GM19468 (cell line): ENCODE data around the gene CYTH4.
"Not testable (repeated sequence)": the region's sequence is repeated elsewhere in the genome, so short reads cannot be mapped to it uniquely, and the experiment has no call there.

Experiments
- ATAC-seq: cut with Tn5 transposase; IDR thresholded peaks from one replicate; pipeline ENCODE4 v1.9.1; 2021; ENCODE audit warnings: mild to moderate bottlenecking, moderate library complexity, moderate number of reproducible peaks; ENCODE audit not compliant: unreplicated experiment; ENCODE audit errors: extremely low read depth

CYTH4 gene

GRCh38 chr22:37282385-37282677, at the start of gene CYTH4:
Gene CYTH4 (plus strand): TSS chr22:37282508. CDS start chr22:37282570, 62 bp downstream.
- no peak for ATAC-seq

DNA sequence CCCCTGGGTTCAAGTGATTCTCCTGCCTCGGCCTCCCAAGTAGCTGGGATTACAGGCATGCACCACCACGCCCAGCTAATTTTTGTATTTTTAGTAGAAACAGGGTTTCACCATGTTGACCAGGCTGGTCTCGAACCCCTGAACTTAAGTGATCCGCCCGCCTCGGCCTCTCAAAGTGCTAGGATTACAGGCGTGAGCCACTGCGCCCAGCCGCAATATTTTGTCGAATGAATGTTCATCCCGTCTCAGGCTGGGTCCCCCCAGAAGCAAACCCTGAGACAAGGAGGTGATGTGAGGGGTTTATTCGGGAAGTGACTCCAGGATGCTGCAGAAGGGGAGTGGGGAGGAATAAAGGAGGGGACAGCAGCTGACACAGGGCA, 48.9 kb upstream of the CYTH4 start:
- not testable (repeated sequence) for ATAC-seq

GRCh38 chr22:37233751-37234631, 48.3 kb upstream of the CYTH4 start:
- no peak for ATAC-seq

DNA sequence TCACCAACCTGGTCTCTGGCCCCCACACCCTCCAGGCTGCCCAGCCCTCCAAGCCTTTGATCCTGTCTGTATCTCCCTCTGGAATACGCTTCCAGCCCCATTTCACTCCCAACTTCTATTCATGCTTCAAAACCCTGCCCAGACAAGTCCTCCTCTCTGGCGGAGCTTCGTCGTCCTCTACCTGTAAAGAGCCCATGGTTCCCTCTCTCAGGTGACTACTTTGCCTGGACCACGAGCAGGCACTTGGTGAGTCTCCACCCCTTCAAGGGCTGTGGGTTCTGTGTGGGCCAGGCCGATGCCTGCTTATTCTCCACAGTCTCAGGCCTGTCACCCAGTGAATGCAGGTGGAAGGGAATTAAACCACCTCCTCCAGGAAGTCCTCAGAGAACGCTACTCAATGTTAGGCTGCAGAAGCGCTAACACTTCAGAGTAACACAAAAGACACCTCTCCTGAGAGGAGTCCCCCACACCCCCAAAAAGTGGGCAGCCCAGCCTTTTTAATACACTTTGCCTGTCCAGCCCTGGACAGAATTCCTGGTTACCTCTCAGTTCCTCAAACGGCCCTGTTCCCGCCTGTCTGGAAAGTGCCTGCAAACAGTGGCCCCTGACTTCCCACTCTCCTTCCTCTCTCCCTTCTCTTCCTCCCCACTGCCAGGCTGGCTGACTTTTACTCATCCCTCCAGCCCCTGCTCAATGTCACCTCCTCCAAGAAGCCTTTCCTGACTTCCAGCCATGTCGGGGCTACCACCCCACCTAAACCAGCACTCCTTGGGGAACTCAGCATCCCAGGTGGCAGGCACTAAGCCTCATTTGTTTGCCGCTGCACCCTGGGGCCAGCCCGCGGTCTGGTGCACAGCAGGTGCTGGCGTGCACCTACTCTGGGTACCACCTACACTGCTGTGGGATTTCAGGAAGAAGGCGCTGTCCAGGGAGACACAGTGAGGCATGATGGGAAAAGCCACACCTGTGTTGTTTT, 47.3 kb upstream of the CYTH4 start:
- ATAC-seq, result no peak

DNA sequence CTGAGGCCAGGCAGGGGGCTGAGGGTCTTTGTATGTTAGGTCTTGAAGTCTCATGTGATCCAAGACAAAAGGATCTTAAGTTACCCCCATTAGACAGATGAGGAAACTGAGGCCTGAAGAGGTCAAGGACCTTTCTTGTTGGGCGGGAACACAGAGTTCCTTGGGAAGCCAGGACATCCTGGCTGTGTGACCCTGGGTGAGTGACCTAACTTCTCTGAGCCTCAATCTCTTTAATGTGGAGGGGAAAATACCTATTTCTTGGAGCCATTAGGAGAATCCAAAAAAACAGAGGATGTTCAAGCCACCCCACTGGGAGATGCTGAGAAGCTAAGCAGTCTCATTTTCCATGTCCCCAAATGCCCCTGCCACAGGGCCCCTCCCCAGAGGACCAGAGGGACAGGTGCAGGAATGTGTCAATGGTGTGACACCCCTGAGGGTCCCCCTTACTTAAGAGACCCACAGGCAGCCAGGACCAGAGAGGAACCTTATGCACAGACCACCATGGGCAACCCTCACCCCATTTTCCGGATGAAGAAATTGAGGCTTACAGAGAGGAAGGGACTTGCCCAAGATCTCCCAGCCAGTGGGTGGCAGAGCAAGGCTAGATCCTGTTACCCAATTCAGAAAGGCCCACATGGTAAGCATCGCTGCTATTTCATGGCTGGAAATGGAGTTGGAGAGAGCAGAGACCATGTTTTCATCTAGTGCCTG, 46.3 kb upstream of the CYTH4 start:
- ATAC-seq, result no peak

- no peak for ATAC-seq
These were observed 44.7 kb upstream of the CYTH4 start for GRCh38 chr22:37237371-37238268.

- no peak for ATAC-seq
These were observed 42.7 kb upstream of the CYTH4 start for GRCh38 chr22:37239336-37240239.

GRCh38 chr22:37240240-37240940, 41.9 kb upstream of the CYTH4 start:
- no peak for ATAC-seq

DNA sequence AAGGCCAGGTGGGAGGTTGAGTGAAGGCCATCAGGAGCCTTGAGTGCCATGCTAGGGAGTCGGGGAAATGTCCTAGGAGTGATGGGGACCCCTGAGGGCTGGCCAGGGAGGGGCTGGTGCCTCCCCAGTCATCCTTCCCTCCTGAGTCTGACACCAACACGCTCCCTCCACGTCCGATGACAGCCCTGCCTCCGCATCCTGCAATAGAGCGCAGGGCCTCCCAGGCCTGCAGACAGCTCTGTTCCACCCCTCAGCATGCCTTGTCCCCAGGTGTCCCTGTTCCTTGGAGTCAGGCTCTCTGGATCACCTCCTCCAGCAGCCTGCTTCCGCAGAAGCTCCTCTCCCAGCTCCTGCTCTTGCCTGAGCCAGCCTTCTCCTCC, 41.4 kb upstream of the CYTH4 start:
- no peak for ATAC-seq

- ATAC-seq, result no peak
These were observed 40.8 kb upstream of the CYTH4 start for GRCh38 chr22:37241351-37242142.

DNA sequence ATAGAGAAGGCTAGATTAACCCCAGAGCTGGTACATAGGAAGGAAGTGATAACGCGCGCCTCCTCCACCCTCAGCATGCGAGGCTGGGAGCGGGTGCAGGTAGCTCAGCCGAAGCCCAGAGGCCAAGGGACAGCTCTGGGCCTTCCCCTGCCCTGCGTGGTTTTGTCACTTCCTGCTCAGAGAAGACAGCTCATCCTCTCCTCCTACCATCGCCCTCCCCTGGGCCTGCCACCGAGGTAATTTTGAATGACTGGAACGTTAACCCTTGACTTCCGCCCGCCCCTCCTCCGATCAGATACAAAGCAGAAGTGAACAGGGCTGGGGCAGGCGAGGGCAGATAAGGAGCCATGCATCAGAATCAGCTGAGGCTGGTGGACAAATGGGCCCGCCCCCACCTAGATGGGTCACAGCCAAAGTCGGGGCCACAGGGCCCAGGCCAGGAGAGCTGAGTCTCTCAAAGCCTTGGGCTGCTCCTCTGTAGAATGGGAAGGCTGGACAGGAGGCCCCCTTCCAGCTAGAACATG, 39.9 kb upstream of the CYTH4 start:
- peak; percentile 50 for ATAC-seq

DNA sequence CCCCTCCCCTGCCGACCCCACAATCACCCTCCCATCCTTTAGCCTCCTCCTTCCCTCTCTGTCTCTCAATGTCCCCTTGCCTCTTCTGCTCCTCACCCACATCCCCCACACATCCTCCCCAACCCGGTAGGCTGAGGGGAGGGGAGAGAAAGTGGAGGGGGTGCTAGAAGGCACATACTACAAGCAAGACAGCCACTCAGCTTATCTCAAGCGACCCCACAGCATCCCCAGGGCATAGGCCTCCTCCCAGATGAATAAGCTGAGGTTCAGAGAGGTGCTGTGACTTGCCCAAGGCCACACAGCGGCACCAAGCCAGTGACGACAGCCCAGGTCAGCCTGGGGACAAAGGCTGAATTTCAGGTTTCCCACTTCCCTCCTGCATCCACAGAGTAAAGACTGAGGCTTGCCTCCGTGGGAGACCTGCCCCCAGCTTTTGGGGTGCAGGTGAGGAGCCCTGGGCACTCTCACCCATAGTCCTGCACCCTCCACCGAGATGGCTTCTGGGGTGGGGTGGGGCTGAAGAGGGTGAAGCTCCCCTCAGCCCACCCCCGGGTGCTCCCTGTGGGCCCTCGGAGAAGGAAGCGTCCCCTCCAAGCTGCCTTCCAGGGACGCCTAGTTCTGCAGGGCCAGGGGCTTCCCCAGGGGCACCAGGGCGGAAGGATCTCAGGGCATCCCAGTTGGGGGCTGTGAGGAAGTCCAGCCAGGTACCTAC, 38.8 kb upstream of the CYTH4 start:
- ATAC-seq, result no peak

GRCh38 chr22:37244114-37244921, 38.0 kb upstream of the CYTH4 start, which contains the start of gene RAC2:
Gene RAC2 (minus strand): TSS chr22:37244269. CDS start chr22:37244148, 121 bp downstream.
- no peak for ATAC-seq

DNA sequence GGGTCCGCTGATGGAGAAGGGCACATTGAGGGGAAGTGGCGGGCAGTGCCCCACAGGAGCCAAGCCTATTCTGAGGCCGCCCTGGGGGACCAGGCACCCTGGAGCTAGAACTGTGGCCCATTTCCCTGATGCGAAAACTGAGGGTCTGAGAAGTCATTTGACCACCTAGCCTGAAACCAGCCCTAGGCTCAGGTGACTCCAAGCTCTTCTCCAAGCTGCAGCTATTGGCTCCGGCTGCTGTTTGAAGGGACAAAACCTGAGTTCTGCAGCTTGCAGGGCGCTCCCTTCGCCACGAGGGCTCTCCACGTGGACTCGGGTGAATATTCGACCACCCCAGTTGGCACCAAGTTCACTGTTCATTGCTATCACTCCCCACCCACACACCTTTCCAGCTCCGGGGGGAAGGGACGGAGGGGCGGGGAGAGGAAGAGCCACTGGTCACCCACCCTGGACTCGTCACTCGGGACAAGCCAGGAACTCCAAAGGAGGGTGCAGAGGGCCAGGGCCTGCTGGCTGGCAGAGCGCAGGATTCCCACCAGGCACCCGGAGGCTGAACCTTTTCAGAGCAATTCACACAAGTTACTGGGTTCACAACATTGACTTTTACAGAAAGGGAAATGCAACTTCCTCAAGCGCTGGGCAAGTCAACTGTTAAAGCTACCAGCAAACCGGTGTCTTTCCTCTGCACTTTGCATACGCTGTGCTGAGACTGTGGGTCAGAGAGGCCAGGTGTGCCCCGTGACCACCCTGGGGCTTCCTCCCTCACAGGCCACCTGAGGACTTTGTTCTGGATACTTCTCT, 37.2 kb upstream of the CYTH4 start:
- no peak for ATAC-seq

GRCh38 chr22:37245740-37246139, 36.6 kb upstream of the CYTH4 start:
- no peak for ATAC-seq
